GM12878 (cell line): Measurements from ENCODE around the gene DPY19L2. TPM values are rescaled to one million over a fixed set of nuclear protein-coding genes. Genes with fewer than 3 reads are reported as not detected.
"Not testable (repeated sequence)": the region's sequence is repeated elsewhere in the genome, so short reads cannot be mapped to it uniquely, and the experiment has no call there.

Source experiments
- ATAC-seq: fragments of 200-7000 bp; cut with Tn5 transposase; 3 replicates; pipeline ENCODE4 v1.9.1; 2020; ENCODE audit warnings: mild to moderate bottlenecking, moderate library complexity
- BruUV-seq: library from RNA; stranded (reverse); fragments of 400-500 nt; replicated peaks from 2 replicates; lab custom pipeline; 2021; lab: Mats Ljungman, UMichigan
- CTCF ChIA-PET: fragments of 300-600 bp; sonication (Branson Sonifier 250); formaldehyde crosslinking; extraction: SDS; loops from one replicate; lab custom pipeline; 2021; ENCODE audit warnings: inconsistent platforms; lab: Yijun Ruan, JAX
- POLR2A ChIA-PET: fragments of 350-600 bp; formaldehyde crosslinking; extraction: SDS; loops from one replicate; lab custom pipeline; 2021; ENCODE audit warnings: inconsistent platforms; lab: Charles Lee
- RAD21 ChIA-PET: fragments of 300-600 bp; sonication (Branson Sonifier 250); formaldehyde crosslinking; loops from one replicate; lab custom pipeline; 2023; ENCODE audit warnings: antibody characterized with exemption; ENCODE audit not compliant: unreplicated experiment; lab: Charles Lee
- SMC1A ChIA-PET: fragments of 300-600 bp; sonication (Branson Sonifier 250); formaldehyde crosslinking; loops from one replicate; lab custom pipeline; 2023; ENCODE audit not compliant: unreplicated experiment, uncharacterized antibody; lab: Charles Lee
- DNase-seq: peaks from one replicate; pipeline ENCODE4 v3.0.0-alpha.2; 2011; ENCODE audit warnings: low read depth, low spot score
- FAIRE-seq: peaks from 3 replicates; lab custom pipeline; 2011; peaks lifted over from hg19 to GRCh38; lab: Jason Lieb, UNC
- H2AFZ ChIP-seq: 2 replicates; pipeline ENCODE4 v1.6.0; 2011; ENCODE audit warnings: low read depth, low read length, control low read depth; ENCODE audit not compliant: control insufficient read depth
- H3K27ac ChIP-seq: 2 replicates; pipeline ENCODE4 v1.5.1; 2011; ENCODE audit warnings: control low read depth; ENCODE audit not compliant: control insufficient read depth, insufficient read depth
- H3K27me3 ChIP-seq, 2 experiments: replicated peaks in 1 of 2; 2 replicates each; pipeline versions ENCODE4 v1.6.0 to v1.6.1; 2011; ENCODE audit warnings: low read length in 1 of 2; ENCODE audit not compliant: control insufficient read depth in 2 of 2, insufficient read depth in 2 of 2
- H3K36me3 ChIP-seq, 2 experiments: 2 replicates each; pipeline ENCODE4 v1.5.1; 2011; ENCODE audit warnings: low read length in 1 of 2; ENCODE audit not compliant: control insufficient read depth in 2 of 2, insufficient read depth in 2 of 2
- H3K4me1 ChIP-seq: 2 replicates; pipeline ENCODE4 v1.6.1; 2011; ENCODE audit warnings: mild to moderate bottlenecking, low read length, moderate library complexity, mixed read lengths; ENCODE audit not compliant: control insufficient read depth, insufficient read depth
- H3K4me2 ChIP-seq: 2 replicates; pipeline ENCODE4 v1.6.0; 2011; ENCODE audit warnings: control low read depth; ENCODE audit not compliant: control insufficient read depth, insufficient read depth
- H3K4me3 ChIP-seq: fragments of 200-600 bp; sonication (generic); 2 replicates; pipeline ENCODE4 v1.5.1; 2016
- H3K79me2 ChIP-seq: 2 replicates; pipeline ENCODE4 v1.6.0; 2011; ENCODE audit warnings: low read length; ENCODE audit not compliant: control insufficient read depth, insufficient read depth
- H3K9ac ChIP-seq: 2 replicates; pipeline ENCODE4 v1.8.0; 2011; ENCODE audit warnings: low read length, control low read depth, mixed read lengths; ENCODE audit not compliant: control insufficient read depth, insufficient read depth
- H3K9me3 ChIP-seq: replicated peaks from 3 replicates; pipeline ENCODE4 v1.5.1; 2011; ENCODE audit warnings: mild to moderate bottlenecking, low read length; ENCODE audit not compliant: control insufficient read depth, insufficient read depth
- H4K20me1 ChIP-seq: 2 replicates; pipeline ENCODE4 v1.6.0; 2011; ENCODE audit not compliant: control insufficient read depth, insufficient read depth
- WGBS: methylation state at CpG from one replicate; pipeline ENCODE4 v1.1.6; 2016; ENCODE audit warnings: low lambda C conversion rate; ENCODE audit not compliant: insufficient replicate concordance, insufficient coverage; ENCODE audit errors: missing lambda C conversion rate; 5-methylcytosine and 5-hydroxymethylcytosine counted together
- in situ Hi-C: fragments of 300-500 bp; cut with MboI; formaldehyde crosslinking; loops from 9 replicates; pipeline ENCODE4 v1.14.3; 2018; ENCODE audit warnings: mixed read lengths
- intact Hi-C: fragments of 100-400 bp; cut with micrococcal nuclease; formaldehyde crosslinking; loops from one replicate; pipeline ENCODE4 v1.14.2; 2022; ENCODE audit not compliant: unreplicated experiment
- polyA plus RNA-seq, 11 experiments: library from polyadenylated mRNA; depleted of rRNA in 4 of 11; unstranded in 6 of 11; stranded (reverse) in 5 of 11; fragments of >200 nt; fragmentation: Nextera tagmentation in 4 of 11; fragmentation: Illumina TruSeq in 1 of 11; extraction: Ambion mirVana in 4 of 11; extraction: Trizol in 1 of 11; gene quantifications; 1 replicate in 1 of 11; 2 replicates in 10 of 11; pipeline versions ENCODE4 v1.2.1 to v1.2.3, GENCODE V29; 2011 to 2016; ENCODE audit warnings: inconsistent platforms in 2 of 11, missing spikeins in 2 of 11, low read depth in 1 of 11
- total RNA-seq, 4 experiments: library from RNA; depleted of rRNA in 3 of 4; stranded (reverse); fragments of >200 nt in 3 of 4; fragmentation: Illumina TruSeq in 1 of 4; extraction: Trizol in 1 of 4; gene quantifications; 2 replicates each; pipeline versions ENCODE4 v1.2.1 to v1.2.3, GENCODE V29; 2013 to 2021

The DPY19L2 gene
- total and polyA plus RNA-seq, 10 of the 15 experiments (the other 5 are each of a cell fraction or from before 2014, with no cell fraction given): 0.04 to 1.0 (median 0.18) TPM; not detected in 4

GRCh38 chr12:63685789-63686188, 17.5 kb upstream of the DPY19L2 start:
- H3K4me1 ChIP-seq, H3K9ac ChIP-seq, DNase-seq, SMC1A ChIA-PET, POLR2A ChIA-PET, H3K27me3 ChIP-seq, BruUV-seq, H3K4me2 ChIP-seq, RAD21 ChIA-PET, H2AFZ ChIP-seq, H3K9me3 ChIP-seq, H3K36me3 ChIP-seq, in situ Hi-C loops, H3K27ac ChIP-seq, H4K20me1 ChIP-seq, FAIRE-seq, CTCF ChIA-PET, H3K4me3 ChIP-seq, H3K79me2 ChIP-seq, intact Hi-C loops: not testable (repeated sequence)
- ATAC-seq: peak; percentile 27; the same call in 1 of the 3 replicates
- WGBS: 67% methylated on average over 1 of the region's 2 CpGs

GRCh38 chr12:63682617-63683016, 14.3 kb upstream of the DPY19L2 start:
- RAD21 ChIA-PET, H3K36me3 ChIP-seq, H3K79me2 ChIP-seq, DNase-seq, H4K20me1 ChIP-seq, H2AFZ ChIP-seq, H3K9ac ChIP-seq, H3K4me1 ChIP-seq, H3K4me2 ChIP-seq, ATAC-seq, H3K27me3 ChIP-seq, CTCF ChIA-PET, in situ Hi-C loops, H3K9me3 ChIP-seq, intact Hi-C loops, FAIRE-seq, BruUV-seq, H3K27ac ChIP-seq, SMC1A ChIA-PET, H3K4me3 ChIP-seq, POLR2A ChIA-PET: not testable (repeated sequence)
- WGBS: 29% methylated on average over 2 of the region's 2 CpGs

GRCh38 chr12:63680758-63681157, 12.5 kb upstream of the DPY19L2 start:
- H3K36me3 ChIP-seq, DNase-seq, in situ Hi-C loops, H3K4me2 ChIP-seq, intact Hi-C loops, H3K4me3 ChIP-seq, FAIRE-seq, H2AFZ ChIP-seq, H3K79me2 ChIP-seq, H3K4me1 ChIP-seq, SMC1A ChIA-PET, POLR2A ChIA-PET, H3K27me3 ChIP-seq, H3K27ac ChIP-seq, H4K20me1 ChIP-seq, ATAC-seq, RAD21 ChIA-PET, H3K9ac ChIP-seq, BruUV-seq, H3K9me3 ChIP-seq: not testable (repeated sequence)
- CTCF ChIA-PET: interaction anchor here (1.3 kb wide), 1 partner anchor 121 kb away, joined by 3 read pairs; no protein-coding TSS in a partner anchor

GRCh38 chr12:63672550-63672949, 4.3 kb upstream of the DPY19L2 start:
- RAD21 ChIA-PET, H3K79me2 ChIP-seq, intact Hi-C loops, H3K4me1 ChIP-seq, DNase-seq, BruUV-seq, POLR2A ChIA-PET, SMC1A ChIA-PET, H3K4me3 ChIP-seq, H3K27me3 ChIP-seq, H2AFZ ChIP-seq, ATAC-seq, H3K9me3 ChIP-seq, H3K9ac ChIP-seq, FAIRE-seq, H3K4me2 ChIP-seq, H3K36me3 ChIP-seq, H4K20me1 ChIP-seq, in situ Hi-C loops, H3K27ac ChIP-seq: not testable (repeated sequence)
- CTCF ChIA-PET: interaction anchor here (1.2 kb wide), 1 partner anchor 585 kb away, joined by 3 read pairs; no protein-coding TSS in a partner anchor
- WGBS: 0% methylated on average over 2 of the region's 2 CpGs
